OCI-LY1 (cell line): ENCODE measurements around the gene GPR63.

Experiments used
- CTCF ChIP-seq: fragments of 200-600 bp; sonication (generic), shearing (Covaris generic); IDR thresholded peaks from 2 replicates; pipeline ENCODE4 v1.5.1; 2017; ENCODE audit warnings: mild to moderate bottlenecking, antibody characterized with exemption, low read length, moderate library complexity, mixed read lengths
- EZH2 ChIP-seq: fragments of 200-600 bp; sonication (generic), shearing (Covaris generic); IDR thresholded peaks from 2 replicates; pipeline ENCODE4 v1.8.0; 2017; ENCODE audit warnings: borderline replicate concordance, mixed run types, mild to moderate bottlenecking, antibody characterized with exemption, low read length, moderate library complexity, mixed read lengths

GRCh38 chr6:96789871-96790270 lies 47.4 kb downstream of the GPR63 start:
- TF ChIP-seq CTCF = no peak
- no peak for TF ChIP-seq EZH2
